Measurements from ENCODE around the gene NFXL1.

The NFXL1 gene

DNA sequence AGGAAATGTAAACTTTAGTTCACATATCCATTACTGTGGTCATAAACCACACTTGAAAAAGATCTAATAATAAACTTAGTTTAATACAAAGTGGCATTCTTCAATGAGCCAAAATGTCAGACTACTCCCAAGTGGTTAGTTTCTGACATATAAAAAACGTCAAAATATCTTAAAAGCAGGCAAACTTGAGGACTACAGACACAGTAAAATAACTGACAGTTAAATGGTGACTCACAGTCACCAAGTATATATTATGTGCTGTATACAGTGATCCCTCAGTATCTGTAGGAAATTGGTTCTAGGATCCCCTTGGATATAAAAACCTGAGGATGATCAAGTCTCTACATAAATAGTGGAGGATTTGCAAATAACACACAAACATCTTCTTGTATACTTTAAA lies 64.9 kb downstream of the NFXL1 start:
- TF ChIP-seq, protein P1, sequence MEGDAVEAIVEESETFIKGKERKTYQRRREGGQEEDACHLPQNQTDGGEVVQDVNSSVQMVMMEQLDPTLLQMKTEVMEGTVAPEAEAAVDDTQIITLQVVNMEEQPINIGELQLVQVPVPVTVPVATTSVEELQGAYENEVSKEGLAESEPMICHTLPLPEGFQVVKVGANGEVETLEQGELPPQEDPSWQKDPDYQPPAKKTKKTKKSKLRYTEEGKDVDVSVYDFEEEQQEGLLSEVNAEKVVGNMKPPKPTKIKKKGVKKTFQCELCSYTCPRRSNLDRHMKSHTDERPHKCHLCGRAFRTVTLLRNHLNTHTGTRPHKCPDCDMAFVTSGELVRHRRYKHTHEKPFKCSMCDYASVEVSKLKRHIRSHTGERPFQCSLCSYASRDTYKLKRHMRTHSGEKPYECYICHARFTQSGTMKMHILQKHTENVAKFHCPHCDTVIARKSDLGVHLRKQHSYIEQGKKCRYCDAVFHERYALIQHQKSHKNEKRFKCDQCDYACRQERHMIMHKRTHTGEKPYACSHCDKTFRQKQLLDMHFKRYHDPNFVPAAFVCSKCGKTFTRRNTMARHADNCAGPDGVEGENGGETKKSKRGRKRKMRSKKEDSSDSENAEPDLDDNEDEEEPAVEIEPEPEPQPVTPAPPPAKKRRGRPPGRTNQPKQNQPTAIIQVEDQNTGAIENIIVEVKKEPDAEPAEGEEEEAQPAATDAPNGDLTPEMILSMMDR (conservative IDR thresholded peaks at IDR 0.05; ENCODE audit: control insufficient read depth, insufficient read depth, low read depth, low read length), result no peak
- no peak overlapping the region for H3K4me3 ChIP-seq (ENCODE audit: control insufficient read depth, low read depth, low read length)
- DNase-seq (ENCODE audit: low read depth), result no peak

- TF ChIP-seq, protein P1 (conservative IDR thresholded peaks at IDR 0.05; ENCODE audit: control insufficient read depth, insufficient read depth, low read depth, low read length), result no peak
- H3K4me3 ChIP-seq (ENCODE audit: control insufficient read depth, low read depth, low read length), result no peak overlapping the region
- DNase-seq (ENCODE audit: low read depth), result no peak
Observed at GRCh38 chr4:47848041-47848440, 66.3 kb downstream of the NFXL1 start.

DNA sequence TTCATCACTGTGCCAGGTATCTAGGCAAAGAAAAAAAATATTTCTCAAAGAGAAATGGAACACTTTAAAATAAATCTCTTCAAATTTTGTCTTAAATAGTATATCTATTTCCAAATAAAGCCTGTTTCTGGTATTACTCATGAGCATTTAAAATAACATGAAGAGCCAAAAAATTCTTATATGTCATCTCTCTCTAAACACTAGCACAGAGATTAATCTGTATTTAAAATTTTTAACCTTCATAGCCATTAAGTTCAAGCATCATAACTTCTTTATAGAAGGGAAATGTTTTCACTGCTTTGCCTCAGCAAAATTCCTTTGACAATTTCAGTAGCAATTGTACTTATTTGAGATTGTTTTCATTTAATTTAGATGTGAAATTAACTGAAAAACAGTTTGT lies 71.4 kb downstream of the NFXL1 start:
- no peak overlapping the region for H3K4me3 ChIP-seq (ENCODE audit: control insufficient read depth, low read depth, low read length)
- no peak for DNase-seq (ENCODE audit: low read depth)
- TF ChIP-seq, protein P1 (conservative IDR thresholded peaks at IDR 0.05; ENCODE audit: control insufficient read depth, insufficient read depth, low read depth, low read length), result no peak

DNA sequence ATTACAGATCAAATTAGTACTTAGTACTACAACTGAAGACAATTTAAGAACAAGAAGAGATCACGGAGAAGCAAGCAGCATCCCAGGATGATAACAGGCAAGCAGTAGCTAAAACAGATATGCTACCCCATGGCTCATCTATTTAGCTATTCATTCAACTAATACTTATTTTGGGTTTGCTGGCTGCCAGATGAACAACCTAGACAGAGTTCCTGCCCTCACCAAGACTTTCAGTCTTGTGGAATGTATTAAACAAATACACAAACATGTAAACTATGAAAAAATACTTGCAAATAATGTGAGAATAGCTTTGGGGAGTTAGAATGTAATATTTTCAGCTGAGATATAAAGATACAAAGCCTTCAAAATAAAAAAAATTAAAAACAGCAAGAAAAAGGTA lies 74.1 kb downstream of the NFXL1 start:
- TF ChIP-seq, protein P1 (conservative IDR thresholded peaks at IDR 0.05; ENCODE audit: control insufficient read depth, insufficient read depth, low read depth, low read length), result no peak
- H3K4me3 ChIP-seq (ENCODE audit: control insufficient read depth, low read depth, low read length), result no peak overlapping the region
- no peak for DNase-seq (ENCODE audit: low read depth)

DNA sequence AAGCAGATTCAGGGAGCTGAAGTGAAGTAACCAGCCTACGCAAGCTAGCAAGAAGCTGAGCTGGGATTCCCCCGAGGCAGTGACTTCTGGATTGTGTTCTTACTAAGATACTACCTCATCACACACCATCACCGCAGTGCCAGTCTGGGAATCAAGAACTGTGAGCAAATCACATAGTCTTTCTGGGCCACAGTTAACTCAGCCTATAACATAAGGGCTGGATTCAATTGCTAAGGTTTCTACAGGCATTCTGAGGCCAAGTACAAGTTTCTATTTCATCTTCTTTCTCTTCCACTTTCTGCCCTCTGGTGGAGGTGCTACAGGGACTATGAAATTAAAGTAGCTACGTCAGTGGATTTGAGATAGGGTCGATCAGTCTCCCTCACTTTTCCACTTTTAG lies 75.1 kb downstream of the NFXL1 start:
- DNase-seq (ENCODE audit: low read depth), result peak; percentile 93
- TF ChIP-seq, protein P1 (conservative IDR thresholded peaks at IDR 0.05; ENCODE audit: control insufficient read depth, insufficient read depth, low read depth, low read length), result peak; percentile 58
- H3K4me3 ChIP-seq (ENCODE audit: control insufficient read depth, low read depth, low read length), result no peak overlapping the region

GRCh38 chr4:47838445-47838844 lies 75.9 kb downstream of the NFXL1 start:
- no peak overlapping the region for H3K4me3 ChIP-seq (ENCODE audit: control insufficient read depth, low read depth, low read length)
- DNase-seq (ENCODE audit: low read depth), result no peak
- TF ChIP-seq, protein P1 (conservative IDR thresholded peaks at IDR 0.05; ENCODE audit: control insufficient read depth, insufficient read depth, low read depth, low read length), result no peak

GRCh38 chr4:47837908-47838294 lies 76.5 kb downstream of the NFXL1 start, which contains the start of gene CORIN:
TSS of gene CORIN (minus strand) at chr4:47838067. CDS start at chr4:47837949, 118 bp downstream.
- peak within 1 kb of the TSS; percentile 69 for H3K4me3 ChIP-seq (ENCODE audit: control insufficient read depth, low read depth, low read length)
- TF ChIP-seq, protein P1 (conservative IDR thresholded peaks at IDR 0.05; ENCODE audit: control insufficient read depth, insufficient read depth, low read depth, low read length), result no peak
- no peak for DNase-seq (ENCODE audit: low read depth)
